COR-L47 (cell line): Measurements from ENCODE around the gene XXYLT1.

Source experiments
- DNase-seq: peaks from one replicate; lab custom pipeline; 2025; lab: John Stamatoyannopoulos, UW

Gene XXYLT1

GRCh38 chr3:195129644-195130492, 141.1 kb downstream of the XXYLT1 start:
- DNase-seq, result no peak

GRCh38 chr3:195129072-195129643, 141.8 kb downstream of the XXYLT1 start:
- DNase-seq, result no peak

GRCh38 chr3:195128255-195129071, 142.5 kb downstream of the XXYLT1 start:
- DNase-seq, result no peak

DNA sequence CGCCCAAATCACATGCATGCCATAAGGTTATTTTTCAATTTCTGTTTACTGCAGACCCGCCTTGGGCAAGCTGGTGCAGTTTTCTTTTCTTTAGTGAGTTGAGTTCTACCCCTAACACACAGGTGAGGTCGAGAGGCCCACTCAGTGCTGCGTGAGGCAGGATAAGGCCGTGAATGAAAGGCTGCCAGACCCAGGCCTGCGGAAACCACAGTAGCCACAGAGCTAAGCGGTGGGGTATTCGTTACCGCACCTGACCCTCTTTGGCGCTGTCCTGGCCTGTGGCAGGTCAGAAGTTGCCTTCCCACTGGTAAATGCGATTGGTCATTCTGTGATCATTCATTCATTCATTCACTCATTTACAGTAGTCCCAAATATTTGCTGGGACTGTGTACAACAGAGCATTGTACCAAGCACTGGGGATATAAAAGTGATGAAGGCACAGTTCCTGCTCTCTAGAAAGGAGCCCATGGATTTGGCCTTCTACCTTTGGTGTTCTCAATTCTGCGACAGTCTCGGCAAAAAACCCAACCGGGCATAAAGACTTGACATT, 144.8 kb downstream of the XXYLT1 start:
- DNase-seq, result no peak

DNA sequence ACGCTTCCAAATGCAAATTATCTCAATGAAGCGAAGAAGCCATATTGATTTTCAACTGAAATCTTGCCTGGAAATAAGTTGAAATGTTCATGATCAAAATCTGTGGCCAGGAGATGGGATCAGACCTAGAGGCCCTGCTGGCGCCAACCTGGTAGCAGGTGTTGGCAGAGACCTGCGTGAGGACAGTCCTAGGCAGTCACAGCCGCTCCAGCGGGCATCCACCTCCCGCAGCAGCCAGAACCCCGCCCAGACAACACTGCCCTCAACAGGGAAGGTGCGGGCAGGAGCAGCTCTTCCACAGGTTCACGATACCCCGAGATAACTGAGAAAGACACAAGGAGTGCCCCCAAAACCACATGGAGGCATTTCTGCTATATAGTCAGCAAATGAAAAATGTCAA, 145.3 kb downstream of the XXYLT1 start:
- no peak for DNase-seq

DNA sequence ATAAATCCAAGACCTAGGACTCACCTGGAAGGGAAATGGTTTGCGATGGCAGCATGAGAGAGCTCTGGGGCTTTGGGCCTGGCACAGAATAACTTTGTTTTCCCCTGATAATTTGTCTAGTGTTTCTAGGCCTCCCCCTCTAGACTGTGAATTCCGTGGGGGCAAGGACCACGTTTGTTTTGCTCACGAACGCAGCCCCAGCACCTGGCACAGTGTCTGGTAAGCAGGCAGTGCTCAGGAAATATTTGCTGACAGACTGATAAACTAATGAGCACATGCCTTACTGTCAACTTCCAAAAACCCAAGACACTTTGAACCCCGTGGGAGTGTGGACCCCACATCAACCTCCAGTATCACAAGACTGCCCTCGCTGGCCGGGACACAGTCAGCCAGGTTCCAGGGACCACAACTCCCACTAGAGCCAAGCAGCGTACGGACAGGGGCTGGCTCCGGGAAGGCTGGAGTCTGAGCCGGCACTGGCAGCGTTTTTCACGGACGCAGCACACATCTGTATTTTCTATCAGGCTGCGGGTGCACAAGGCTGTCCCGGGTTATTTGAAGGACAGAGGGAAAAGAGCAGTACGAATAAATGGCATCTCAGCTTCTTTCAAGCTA, 146.5 kb downstream of the XXYLT1 start:
- no peak for DNase-seq

- DNase-seq, result no peak
These were observed 147.7 kb downstream of the XXYLT1 start for GRCh38 chr3:195123281-195123691.

DNA sequence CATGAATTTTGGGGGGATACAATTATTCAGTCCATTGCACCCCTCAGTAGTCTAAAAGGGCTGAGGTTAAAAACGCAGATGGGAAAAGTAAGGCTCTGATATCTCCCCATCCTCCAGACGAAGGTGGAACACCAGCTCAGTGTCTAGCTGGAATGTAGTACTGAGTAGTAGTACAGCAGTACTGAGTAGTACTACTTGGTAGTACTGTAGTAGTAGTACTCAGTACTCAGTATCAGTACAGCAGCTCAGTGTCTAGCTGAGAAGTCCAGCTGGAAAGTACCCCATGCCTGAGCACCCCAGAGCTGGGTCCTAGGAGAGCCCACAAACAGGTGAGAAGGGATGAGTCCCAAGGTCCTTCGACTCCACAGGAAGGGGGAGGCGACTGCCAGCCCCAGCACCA, 148.7 kb downstream of the XXYLT1 start:
- no peak for DNase-seq

GRCh38 chr3:195120267-195120601, 150.7 kb downstream of the XXYLT1 start:
- DNase-seq, result no peak

DNA sequence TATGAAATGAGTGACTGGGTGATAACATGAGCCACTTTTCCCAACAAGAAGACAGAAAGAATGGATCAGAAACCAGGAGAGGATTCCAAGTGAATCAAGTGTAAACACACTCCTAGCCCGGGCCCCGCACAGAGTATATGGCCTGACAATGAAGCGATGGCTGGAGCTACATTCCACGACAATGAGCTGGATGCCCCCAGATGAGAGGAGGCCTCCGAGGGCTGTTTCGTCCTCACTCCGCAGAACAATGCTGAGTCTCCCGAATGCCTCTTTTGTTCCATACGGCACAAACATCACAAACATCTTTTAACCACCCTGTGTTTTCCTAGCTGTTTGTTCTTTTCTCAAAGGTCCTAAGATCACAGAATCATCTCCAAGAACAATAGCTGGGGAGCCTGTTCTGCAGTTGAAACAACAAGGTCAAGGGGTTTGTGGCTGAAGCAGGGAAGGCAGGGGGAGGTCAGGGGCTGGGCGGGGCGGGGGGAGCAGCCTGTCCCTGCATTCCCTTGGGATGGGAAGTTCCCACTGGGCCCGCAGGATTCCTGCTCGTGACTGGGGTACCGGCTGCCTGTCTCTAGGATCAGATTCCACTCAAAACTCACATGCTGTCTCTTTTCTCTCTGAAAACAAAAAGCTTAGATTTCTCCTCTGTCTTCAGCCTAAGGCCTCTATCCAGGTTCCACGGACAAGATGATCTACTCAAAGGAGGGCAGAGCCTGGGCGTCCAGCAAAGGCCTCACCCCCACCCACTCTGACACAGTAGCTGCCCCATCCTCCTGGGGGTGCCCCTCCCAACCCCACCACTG, 151.3 kb downstream of the XXYLT1 start:
- DNase-seq, result no peak

DNA sequence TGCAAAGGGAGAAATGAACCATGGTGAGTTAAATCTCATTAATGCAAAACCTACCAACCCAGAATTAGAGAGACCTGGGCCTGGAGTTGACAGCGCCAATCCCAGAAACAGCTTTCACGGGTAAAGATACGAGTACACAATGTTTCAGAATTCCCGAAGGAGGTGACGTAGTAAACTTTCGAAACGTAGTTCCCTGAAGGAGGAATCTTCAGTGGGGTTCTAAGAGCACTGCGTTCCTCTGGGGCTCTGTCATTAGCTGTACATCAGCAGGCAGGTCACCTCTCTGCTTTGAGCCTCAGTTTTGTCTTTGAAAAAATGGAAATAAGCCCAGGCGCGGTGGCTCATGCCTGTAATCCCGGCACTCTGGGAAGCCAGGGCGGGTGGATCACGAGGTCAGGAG, 152.3 kb downstream of the XXYLT1 start:
- DNase-seq, result no peak

GRCh38 chr3:195117978-195118581, 152.9 kb downstream of the XXYLT1 start:
- no peak for DNase-seq

DNA sequence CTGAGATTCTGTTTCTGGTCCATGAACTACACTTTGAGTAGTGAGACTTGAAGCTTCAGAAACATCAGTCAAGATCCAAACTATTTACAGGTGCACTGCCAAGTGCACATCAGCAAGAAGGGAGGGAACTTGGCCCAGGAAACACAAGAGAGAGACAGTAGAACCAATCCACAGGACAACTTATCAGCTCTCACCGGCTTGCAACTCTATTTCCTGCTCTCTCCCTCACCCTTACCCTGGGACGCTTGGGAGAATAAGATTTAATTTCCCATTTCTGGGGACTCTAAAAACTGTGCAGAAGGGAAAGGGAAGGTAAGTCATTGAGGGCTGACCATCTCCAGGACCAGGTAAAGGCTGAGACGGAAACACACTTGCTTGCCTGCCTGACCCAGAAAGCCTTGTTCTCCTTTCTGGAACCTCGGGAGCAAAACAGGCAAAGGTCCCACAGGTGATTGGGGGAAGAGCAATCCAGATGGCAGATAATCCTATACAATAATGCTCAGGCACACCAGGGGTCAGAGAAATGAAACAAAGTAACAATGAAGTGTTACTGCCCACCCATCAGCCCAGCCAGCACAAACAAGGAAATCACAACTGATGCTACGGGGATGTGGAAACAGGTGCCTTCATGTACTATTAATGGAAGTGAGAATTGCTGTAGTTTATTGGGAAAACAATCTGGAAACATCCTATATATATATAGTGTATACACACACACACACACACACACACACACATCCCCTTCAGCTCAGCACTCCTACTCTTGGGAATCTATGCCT, 154.4 kb downstream of the XXYLT1 start:
- no peak for DNase-seq

- no peak for DNase-seq
These were observed 155.2 kb downstream of the XXYLT1 start for GRCh38 chr3:195115600-195116406.

GRCh38 chr3:195114786-195115599, 156.0 kb downstream of the XXYLT1 start:
- DNase-seq, result no peak

DNA sequence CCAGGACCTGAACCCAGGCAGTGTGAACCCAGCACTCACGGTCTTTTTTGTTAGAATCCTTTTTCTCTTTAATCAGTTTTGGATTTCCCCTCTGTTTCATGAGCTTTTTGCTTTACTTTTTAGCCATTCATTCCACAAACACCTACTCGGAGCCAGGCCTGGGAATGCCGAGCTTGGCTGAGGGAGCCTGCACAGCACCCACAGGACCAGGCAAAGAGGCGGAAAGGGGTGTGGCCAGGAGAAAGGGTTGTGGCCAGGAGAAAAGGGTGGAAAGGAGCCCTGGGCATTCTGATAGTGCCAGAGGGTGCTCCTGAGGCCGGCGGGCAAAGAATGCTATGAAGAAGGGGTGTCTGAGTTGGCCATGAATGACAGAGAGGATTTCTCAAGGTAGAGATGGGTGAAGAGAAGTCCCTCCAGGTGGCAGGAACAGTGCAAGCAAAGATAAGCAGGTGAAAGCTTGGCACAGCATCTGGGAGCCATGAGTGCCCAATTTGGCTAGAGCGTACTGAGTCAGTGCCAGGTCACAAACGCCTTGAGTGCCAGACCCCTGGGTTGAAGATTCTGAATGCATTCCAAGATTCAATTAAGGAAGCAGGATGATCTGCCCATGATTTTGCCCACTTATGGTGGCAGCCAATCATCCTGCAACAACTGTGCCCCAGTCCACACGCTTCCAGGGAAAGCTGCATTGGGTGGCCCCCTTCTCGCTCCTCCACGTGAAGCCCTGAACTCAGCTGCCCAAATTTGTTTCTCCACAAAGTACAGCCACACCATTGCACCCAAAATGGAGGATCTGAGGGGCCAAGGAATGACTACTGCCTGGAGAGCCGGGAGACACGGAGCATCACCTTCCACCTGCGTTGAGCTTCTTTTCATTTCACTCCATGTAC, 157.2 kb downstream of the XXYLT1 start:
- DNase-seq, result no peak

- DNase-seq, result no peak
These were observed 157.9 kb downstream of the XXYLT1 start for GRCh38 chr3:195113048-195113447.
